Activated CD4-positive, alpha-beta memory T cell treated with anti-CD3 and anti-CD28 coated beads, Interleukin-2, amount 10 ng/mL, durations not matched to agents 7 days and 5 days (primary cell): ENCODE measurements around the gene LINC00237. TPM values are rescaled to one million over a fixed set of nuclear protein-coding genes. Genes with fewer than 3 reads are reported as not detected.

ENCODE experiments used
- CTCF ChIA-PET: fragments of 350-600 bp; sonication (Branson Sonifier 250); formaldehyde crosslinking; loops from one replicate; lab custom pipeline; 2021; ENCODE audit warnings: antibody characterized with exemption, inconsistent platforms; lab: Charles Lee
- POLR2A ChIA-PET: fragments of 350-600 bp; sonication (Branson Sonifier 250); formaldehyde crosslinking; loops from one replicate; lab custom pipeline; 2021; ENCODE audit warnings: antibody characterized with exemption; lab: Charles Lee
- DNase-seq: peaks from one replicate; pipeline ENCODE4 v3.0.0-alpha.2; 2020
- H3K27ac Mint-ChIP-seq: one replicate; pipeline ENCODE4 v1.8.0; 2021; ENCODE audit warnings: mild to moderate bottlenecking, mixed read lengths
- H3K27me3 Mint-ChIP-seq: one replicate; pipeline ENCODE4 v1.8.0; 2021; ENCODE audit warnings: mixed read lengths
- H3K36me3 Mint-ChIP-seq: one replicate; pipeline ENCODE4 v1.8.0; 2021; ENCODE audit warnings: low read depth, mixed read lengths
- H3K4me1 Mint-ChIP-seq: one replicate; pipeline ENCODE4 v1.8.0; 2021; ENCODE audit warnings: mixed read lengths
- H3K4me3 Mint-ChIP-seq: one replicate; pipeline ENCODE4 v1.8.0; 2021; ENCODE audit warnings: mild to moderate bottlenecking, mixed read lengths
- H3K9me3 Mint-ChIP-seq: one replicate; pipeline ENCODE4 v1.8.0; 2021; ENCODE audit warnings: mixed read lengths
- total RNA-seq, 2 experiments: library from RNA; stranded (reverse); gene quantifications; one replicate each; pipeline ENCODE4 v1.2.3, GENCODE V29; 2021

The LINC00237 gene
- total RNA-seq = not detected

- ChIA-PET POLR2A (interaction anchor here (0.9 kb wide), 1 partner anchor 22 kb away, joined by 3 read pairs; no protein-coding TSS in a partner anchor), CTCF (no interaction called here)
- no peak for DNase-seq
- Mint-ChIP-seq H3K27me3 (peaks cover 71% of the 10 kb centered on the region), H3K36me3 (no peaks in the 10 kb centered on the region), H3K4me3 (no peak within 1 kb of the TSS), H3K27ac (no peak within 1 kb of the TSS), H3K9me3 (no peaks in the 10 kb centered on the region), H3K4me1 (peaks cover 26% of the 10 kb centered on the region)
Observed at GRCh38 chr20:21106171-21107017, at the start of gene LINC00237. Gene LINC00237 (minus strand): TSS chr20:21106358.

GRCh38 chr20:21155268-21155667 lies 49.1 kb upstream of the LINC00237 start:
- POLR2A ChIA-PET = no interaction called here
- no peaks in the 10 kb centered on the region for H3K36me3 Mint-ChIP-seq
- no peak for DNase-seq
- no peaks in the 10 kb centered on the region for H3K4me1 Mint-ChIP-seq
- H3K27ac Mint-ChIP-seq = no peak overlapping the region
- H3K27me3 Mint-ChIP-seq = no peaks in the 10 kb centered on the region
- H3K4me3 Mint-ChIP-seq = no peak overlapping the region
- no peaks in the 10 kb centered on the region for H3K9me3 Mint-ChIP-seq
- CTCF ChIA-PET = interaction anchor here (0.6 kb wide), 1 partner anchor 94 kb away, joined by 3 read pairs; no protein-coding TSS in a partner anchor

- Mint-ChIP-seq H3K27ac (no peak overlapping the region), H3K36me3 (no peaks in the 10 kb centered on the region), H3K4me3 (no peak overlapping the region), H3K4me1 (no peaks in the 10 kb centered on the region), H3K9me3 (no peaks in the 10 kb centered on the region), H3K27me3 (no peaks in the 10 kb centered on the region)
- CTCF ChIA-PET = interaction anchor here (0.6 kb wide), 1 partner anchor 93 kb away, joined by 3 read pairs; no protein-coding TSS in a partner anchor
- no peak for DNase-seq
- POLR2A ChIA-PET = no interaction called here
Observed at GRCh38 chr20:21154692-21155091, 48.5 kb upstream of the LINC00237 start.

- Mint-ChIP-seq H3K4me3 (no peak overlapping the region), H3K27me3 (no peaks in the 10 kb centered on the region), H3K27ac (no peak overlapping the region), H3K9me3 (no peaks in the 10 kb centered on the region), H3K4me1 (peaks cover 6% of the 10 kb centered on the region), H3K36me3 (peaks cover 3% of the 10 kb centered on the region)
- ChIA-PET CTCF (no interaction called here), POLR2A (no interaction called here)
- DNase-seq = no peak
Observed at GRCh38 chr20:21151791-21152190, 45.6 kb upstream of the LINC00237 start.

GRCh38 chr20:21149344-21149743 lies 43.2 kb upstream of the LINC00237 start:
- Mint-ChIP-seq H3K4me1 (peaks cover 6% of the 10 kb centered on the region), H3K27me3 (no peaks in the 10 kb centered on the region), H3K9me3 (no peaks in the 10 kb centered on the region), H3K36me3 (peaks cover 3% of the 10 kb centered on the region), H3K27ac (no peak overlapping the region), H3K4me3 (no peak overlapping the region)
- ChIA-PET CTCF (interaction anchor here (0.7 kb wide), 1 partner anchor 9 kb away, joined by 3 read pairs; no protein-coding TSS in a partner anchor), POLR2A (no interaction called here)
- no peak for DNase-seq

GRCh38 chr20:21147593-21147992 lies 41.4 kb upstream of the LINC00237 start:
- peaks cover 3% of the 10 kb centered on the region for H3K36me3 Mint-ChIP-seq
- ChIA-PET CTCF (interaction anchor here (0.7 kb wide), 1 partner anchor 8 kb away, joined by 3 read pairs; no protein-coding TSS in a partner anchor), POLR2A (no interaction called here)
- no peak for DNase-seq
- peaks cover 6% of the 10 kb centered on the region for H3K4me1 Mint-ChIP-seq
- no peak overlapping the region for H3K4me3 Mint-ChIP-seq
- H3K9me3 Mint-ChIP-seq = no peaks in the 10 kb centered on the region
- H3K27me3 Mint-ChIP-seq = no peaks in the 10 kb centered on the region
- H3K27ac Mint-ChIP-seq = no peak overlapping the region

GRCh38 chr20:21146215-21146614 lies 40.1 kb upstream of the LINC00237 start:
- Mint-ChIP-seq H3K27ac (no peak overlapping the region), H3K4me3 (no peak overlapping the region), H3K4me1 (peaks cover 6% of the 10 kb centered on the region), H3K27me3 (no peaks in the 10 kb centered on the region), H3K9me3 (no peaks in the 10 kb centered on the region), H3K36me3 (peaks cover 3% of the 10 kb centered on the region)
- DNase-seq = no peak
- CTCF ChIA-PET = no interaction called here
- POLR2A ChIA-PET = interaction anchor here (0.8 kb wide), 1 partner anchor 11 kb away, joined by 4 read pairs; no protein-coding TSS in a partner anchor

- Mint-ChIP-seq H3K9me3 (no peaks in the 10 kb centered on the region), H3K27ac (no peak overlapping the region)
Observed at GRCh38 chr20:21145424-21145823, 39.3 kb upstream of the LINC00237 start.

GRCh38 chr20:21143194-21143890 lies 37.2 kb upstream of the LINC00237 start:
- Mint-ChIP-seq H3K36me3 (peaks cover 9% of the 10 kb centered on the region), H3K27me3 (no peaks in the 10 kb centered on the region), H3K4me1 (peaks cover 6% of the 10 kb centered on the region), H3K4me3 (no peak overlapping the region), H3K9me3 (no peaks in the 10 kb centered on the region), H3K27ac (no peak overlapping the region)
- no peak for DNase-seq
- POLR2A ChIA-PET = no interaction called here
- CTCF ChIA-PET = no interaction called here

More at GRCh38 chr20:21145424-21145823, 39.3 kb upstream of the LINC00237 start:
- H3K36me3 Mint-ChIP-seq = peaks cover 3% of the 10 kb centered on the region
- H3K27me3 Mint-ChIP-seq = no peaks in the 10 kb centered on the region
- POLR2A ChIA-PET = no interaction called here
- CTCF ChIA-PET = interaction anchor here (1.6 kb wide), 1 partner anchor 19 kb away, joined by 3 read pairs; no protein-coding TSS in a partner anchor
- H3K4me1 Mint-ChIP-seq = peaks cover 6% of the 10 kb centered on the region
- H3K4me3 Mint-ChIP-seq = no peak overlapping the region
- DNase-seq = no peak

GRCh38 chr20:21141825-21142224 lies 35.7 kb upstream of the LINC00237 start:
- CTCF ChIA-PET = no interaction called here
- Mint-ChIP-seq H3K36me3 (peaks cover 6% of the 10 kb centered on the region), H3K27ac (no peak overlapping the region), H3K27me3 (no peaks in the 10 kb centered on the region), H3K9me3 (no peaks in the 10 kb centered on the region), H3K4me1 (no peaks in the 10 kb centered on the region), H3K4me3 (no peak overlapping the region)
- no peak for DNase-seq
- POLR2A ChIA-PET = no interaction called here

GRCh38 chr20:21139881-21140566 lies 33.9 kb upstream of the LINC00237 start:
- Mint-ChIP-seq H3K36me3 (peaks cover 10% of the 10 kb centered on the region), H3K27me3 (no peaks in the 10 kb centered on the region), H3K27ac (no peak overlapping the region), H3K4me1 (peaks cover 3% of the 10 kb centered on the region), H3K9me3 (no peaks in the 10 kb centered on the region), H3K4me3 (no peak overlapping the region)
- CTCF ChIA-PET = interaction anchor here (0.6 to 1.2 kb wide), 2 partner anchors 7 to 9 kb away, joined by 3 read pairs; no protein-coding TSS in a partner anchor
- POLR2A ChIA-PET = no interaction called here
- DNase-seq = no peak

- no peak for DNase-seq
- no peaks in the 10 kb centered on the region for H3K9me3 Mint-ChIP-seq
- peaks cover 4% of the 10 kb centered on the region for H3K4me1 Mint-ChIP-seq
- ChIA-PET POLR2A (interaction anchor here (1.0 kb wide), 1 partner anchor 10 kb away, joined by 3 read pairs; no protein-coding TSS in a partner anchor), CTCF (interaction anchor here (1.4 kb wide), 1 partner anchor 11 kb away, joined by 3 read pairs; the partner anchor contains the start of gene KIZ)
- H3K27me3 Mint-ChIP-seq = no peaks in the 10 kb centered on the region
- no peak overlapping the region for H3K4me3 Mint-ChIP-seq
- H3K36me3 Mint-ChIP-seq = peaks cover 14% of the 10 kb centered on the region
- H3K27ac Mint-ChIP-seq = no peak overlapping the region
Observed at GRCh38 chr20:21137078-21137477, 30.9 kb upstream of the LINC00237 start.
